Activated naive CD4-positive, alpha-beta T cell treated with anti-CD3 and anti-CD28 coated beads, Interleukin-2, amount 10 ng/mL, durations not matched to agents 7 days and 5 days (primary cell): ENCODE data around the gene ZNF185.

Source experiments
- CTCF ChIA-PET: fragments of 350-600 bp; sonication (Branson Sonifier 250); formaldehyde crosslinking; loops from one replicate; lab custom pipeline; 2021; ENCODE audit warnings: antibody characterized with exemption; lab: Charles Lee
- DNase-seq: peaks from one replicate; pipeline ENCODE4 v3.0.0-alpha.2; 2020
- H3K27ac Mint-ChIP-seq: one replicate; pipeline ENCODE4 v1.8.0; 2021; ENCODE audit warnings: mild to moderate bottlenecking, moderate library complexity, mixed read lengths
- H3K27me3 Mint-ChIP-seq: one replicate; pipeline ENCODE4 v1.8.0; 2021; ENCODE audit warnings: mild to moderate bottlenecking, mixed read lengths
- H3K36me3 Mint-ChIP-seq: one replicate; pipeline ENCODE4 v1.8.0; 2021; ENCODE audit warnings: mixed read lengths
- H3K4me1 Mint-ChIP-seq: one replicate; pipeline ENCODE4 v1.8.0; 2021; ENCODE audit warnings: mixed read lengths
- H3K4me3 Mint-ChIP-seq: one replicate; pipeline ENCODE4 v1.8.0; 2021; ENCODE audit warnings: mild to moderate bottlenecking, moderate library complexity, mixed read lengths
- H3K9me3 Mint-ChIP-seq: one replicate; pipeline ENCODE4 v1.8.0; 2021; ENCODE audit warnings: mixed read lengths

The ZNF185 gene

DNA sequence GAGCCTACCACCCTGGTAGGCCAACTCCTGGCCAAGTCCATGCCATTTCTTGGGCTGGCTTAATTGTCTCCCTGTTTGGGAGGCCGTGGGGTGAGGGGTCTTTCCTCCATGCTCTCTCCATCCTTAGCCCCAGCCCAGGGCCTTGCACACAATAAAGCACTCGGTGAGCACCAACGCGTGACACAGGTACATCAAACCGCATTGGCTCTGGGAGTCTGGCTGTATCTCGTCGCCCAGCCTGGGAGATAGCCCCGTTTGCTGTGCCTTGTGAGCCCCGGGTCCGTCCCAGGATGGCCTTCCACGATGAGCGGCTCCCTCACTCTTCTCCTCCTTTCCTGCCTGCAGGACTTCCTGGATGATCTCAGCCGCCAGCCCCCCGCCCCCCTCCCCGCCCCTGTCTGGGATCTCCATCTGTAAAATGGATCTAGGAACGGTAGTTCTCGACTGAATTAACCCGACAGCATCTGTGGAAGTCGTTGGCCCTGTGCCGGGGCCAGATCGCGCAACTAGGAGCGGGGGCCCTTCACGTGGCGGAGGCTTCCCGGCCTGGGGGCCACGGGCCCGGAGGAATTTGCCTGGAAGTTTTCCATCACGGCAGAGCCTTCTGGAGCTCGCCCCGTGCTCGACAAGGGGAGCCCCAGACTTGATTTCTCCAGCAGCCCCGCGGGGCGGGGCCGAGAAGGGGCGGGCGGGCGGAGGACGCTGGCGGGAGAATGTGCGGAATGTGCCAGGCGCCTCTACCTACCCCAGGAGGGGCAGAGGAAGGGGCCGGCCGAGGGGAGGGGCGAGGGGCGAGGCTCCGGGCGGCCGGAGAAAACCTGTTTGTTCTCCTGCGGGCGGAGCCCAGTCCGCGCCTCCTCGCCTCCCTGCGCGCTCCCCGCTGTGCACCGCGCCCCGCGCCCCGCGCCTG is at the start of gene ZNF185:
Gene ZNF185 (plus strand): TSS at position 846 of the 910 bp plus-strand sequence. CDS start 16,423 bp downstream, outside the sequence.
- Mint-ChIP-seq H3K36me3 (no peaks in the 10 kb centered on the region), H3K4me3 (no peak within 1 kb of the TSS), H3K27ac (no peak within 1 kb of the TSS), H3K4me1 (no peaks in the 10 kb centered on the region), H3K27me3 (peaks cover 62% of the 10 kb centered on the region), H3K9me3 (no peaks in the 10 kb centered on the region)
- CTCF ChIA-PET, result no interaction called here
- DNase-seq, result peak; percentile 21

DNA sequence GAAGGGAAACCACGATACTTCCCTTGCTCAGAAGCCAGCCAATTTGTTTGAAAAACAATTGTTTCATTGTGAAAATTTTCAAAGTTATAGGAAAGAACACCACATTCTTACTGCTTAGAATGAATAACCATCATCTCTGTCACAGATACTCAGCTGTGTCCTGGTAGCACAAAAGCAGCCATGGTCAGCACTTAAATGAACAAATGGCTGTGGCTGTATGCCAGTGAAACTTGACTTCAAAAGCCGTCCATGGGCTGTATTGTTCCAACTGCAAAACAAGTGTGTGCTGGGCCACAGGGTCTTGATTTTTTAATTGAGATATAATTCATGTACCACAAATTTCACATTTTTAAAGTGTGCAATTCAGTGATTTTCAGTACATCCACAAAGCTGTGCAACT is 47.4 kb upstream of the ZNF185 start:
- CTCF ChIA-PET, result no interaction called here
- no peaks in the 10 kb centered on the region for H3K9me3 Mint-ChIP-seq
- H3K27ac Mint-ChIP-seq, result no peak overlapping the region
- no peaks in the 10 kb centered on the region for H3K27me3 Mint-ChIP-seq
- no peak overlapping the region for H3K4me3 Mint-ChIP-seq
- H3K36me3 Mint-ChIP-seq, result peaks cover 40% of the 10 kb centered on the region
- no peak for DNase-seq
- peaks cover 35% of the 10 kb centered on the region for H3K4me1 Mint-ChIP-seq

DNA sequence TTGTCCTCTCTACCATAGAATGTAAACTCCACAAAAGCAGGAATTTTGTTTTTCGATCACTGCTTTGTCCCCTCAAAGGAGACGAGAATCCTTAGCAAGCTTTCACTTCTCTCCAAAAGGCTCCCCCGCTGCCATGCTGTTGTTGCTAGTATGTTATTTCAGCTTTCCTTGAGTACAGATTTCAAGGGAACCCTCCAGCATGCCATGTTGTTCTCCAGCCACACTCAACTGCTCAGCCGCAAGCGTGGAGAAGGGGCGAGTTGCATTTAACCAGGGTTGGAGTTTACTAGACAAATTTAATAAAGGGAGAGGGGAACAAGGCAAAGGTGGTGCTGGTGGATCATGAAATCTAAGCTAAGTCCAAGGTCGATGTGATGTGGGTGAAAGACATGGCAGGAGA is 43.9 kb upstream of the ZNF185 start:
- CTCF ChIA-PET, result no interaction called here
- H3K4me3 Mint-ChIP-seq, result no peak overlapping the region
- H3K27me3 Mint-ChIP-seq, result no peaks in the 10 kb centered on the region
- H3K9me3 Mint-ChIP-seq, result no peaks in the 10 kb centered on the region
- DNase-seq, result no peak
- H3K4me1 Mint-ChIP-seq, result peaks cover 35% of the 10 kb centered on the region
- peaks cover 33% of the 10 kb centered on the region for H3K36me3 Mint-ChIP-seq
- H3K27ac Mint-ChIP-seq, result no peak overlapping the region

DNA sequence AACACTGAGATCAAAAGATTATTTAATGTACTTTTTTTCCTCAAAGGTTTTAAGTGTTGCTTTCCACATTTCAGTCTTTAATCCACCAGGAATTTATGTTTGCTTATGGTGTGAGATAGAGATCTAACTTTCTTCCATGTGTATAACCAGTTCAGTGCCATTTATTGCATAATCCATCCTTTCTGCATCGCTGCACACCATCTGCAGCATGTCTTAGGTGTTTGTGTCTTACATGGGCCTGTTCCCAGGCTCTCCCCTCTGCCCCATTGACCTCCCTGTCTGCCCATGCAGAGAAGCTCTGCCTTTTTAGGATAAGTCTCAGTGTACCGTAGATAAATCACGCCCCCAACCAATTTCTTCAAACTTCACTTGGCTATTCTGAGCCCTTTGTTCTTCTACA is 36.8 kb upstream of the ZNF185 start:
- CTCF ChIA-PET, result no interaction called here
- Mint-ChIP-seq H3K27me3 (no peaks in the 10 kb centered on the region), H3K9me3 (no peaks in the 10 kb centered on the region), H3K4me1 (no peaks in the 10 kb centered on the region), H3K27ac (no peak overlapping the region), H3K36me3 (peaks cover 10% of the 10 kb centered on the region), H3K4me3 (no peak overlapping the region)
- DNase-seq, result no peak

DNA sequence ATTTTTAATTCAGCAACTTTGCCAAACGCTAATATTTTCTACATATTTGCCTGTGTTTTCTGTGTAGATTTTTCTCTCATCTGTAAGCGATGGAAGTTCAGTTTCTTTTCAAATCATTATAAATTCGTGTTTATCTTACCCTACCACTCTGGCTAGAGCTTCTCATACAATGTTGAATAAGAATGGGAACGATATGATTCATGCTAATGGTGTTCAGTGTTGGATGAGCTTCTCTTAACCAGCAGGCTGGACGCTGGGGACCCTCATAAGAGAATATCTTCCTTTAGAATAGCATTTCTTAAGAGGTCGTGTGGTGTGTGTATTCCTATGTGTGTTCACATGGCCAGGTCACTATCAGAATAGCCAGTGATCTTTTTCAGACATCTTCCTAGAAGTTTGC is 36.0 kb upstream of the ZNF185 start:
- Mint-ChIP-seq H3K27me3 (no peaks in the 10 kb centered on the region), H3K27ac (no peak overlapping the region), H3K4me1 (no peaks in the 10 kb centered on the region), H3K36me3 (peaks cover 10% of the 10 kb centered on the region), H3K4me3 (no peak overlapping the region), H3K9me3 (no peaks in the 10 kb centered on the region)
- no peak for DNase-seq
- CTCF ChIA-PET, result no interaction called here

DNA sequence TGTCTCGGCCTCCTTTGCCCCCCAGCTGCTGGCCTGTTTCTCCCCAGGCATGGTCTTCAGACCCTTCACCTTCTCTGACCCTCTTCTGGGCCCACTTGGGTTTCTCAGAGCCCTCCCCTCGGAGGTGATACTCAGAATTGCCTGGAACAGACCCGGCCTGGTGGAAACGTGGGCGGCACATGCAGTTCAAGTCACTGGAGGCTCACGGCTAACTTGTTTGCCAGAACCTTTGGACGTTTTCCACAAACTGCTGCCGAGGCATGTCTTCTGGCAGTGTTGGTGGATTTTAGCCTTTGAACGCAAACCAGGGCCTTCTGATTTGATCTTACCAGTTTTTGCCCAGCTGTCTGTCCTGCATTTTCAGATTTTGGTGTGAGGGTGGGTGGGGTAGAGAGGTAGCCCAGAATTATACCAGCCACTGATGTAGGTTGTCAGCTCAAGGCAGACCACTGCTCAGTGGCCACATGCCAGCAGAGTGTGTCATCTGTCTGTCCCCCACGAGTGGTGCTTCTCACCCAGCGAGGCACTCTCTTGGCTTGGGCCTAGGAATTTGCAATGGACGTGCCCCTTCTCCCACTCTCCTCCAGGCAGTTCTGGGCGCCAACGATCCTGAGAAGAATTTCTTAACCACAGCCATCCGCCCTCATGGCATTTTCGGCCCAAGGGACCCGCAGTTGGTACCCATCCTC is 32.5 kb upstream of the ZNF185 start:
- Mint-ChIP-seq H3K9me3 (no peaks in the 10 kb centered on the region), H3K4me3 (no peak overlapping the region), H3K27me3 (no peaks in the 10 kb centered on the region), H3K36me3 (peaks cover 20% of the 10 kb centered on the region), H3K4me1 (no peaks in the 10 kb centered on the region), H3K27ac (no peak overlapping the region)
- no peak for DNase-seq
- CTCF ChIA-PET, result no interaction called here

DNA sequence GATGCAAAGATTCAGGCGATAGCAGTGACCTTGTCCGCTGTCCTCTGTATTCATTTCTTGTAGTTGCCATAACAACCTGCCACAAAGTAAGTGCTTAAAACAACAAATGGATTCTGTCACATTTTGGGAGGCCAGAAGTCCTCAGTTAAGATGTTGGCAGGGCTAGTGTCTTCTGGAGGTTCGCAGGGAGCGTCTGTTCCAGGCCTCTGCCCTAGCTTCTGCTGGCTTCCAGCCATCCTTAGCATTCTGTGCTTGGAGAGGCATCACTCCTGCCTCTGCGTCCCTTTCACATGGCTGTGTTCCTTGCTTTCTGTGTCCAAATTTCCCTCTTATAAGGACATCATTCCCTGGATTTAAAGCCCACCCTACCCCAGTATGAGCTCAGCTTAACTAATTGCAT is 31.5 kb upstream of the ZNF185 start:
- Mint-ChIP-seq H3K9me3 (no peaks in the 10 kb centered on the region), H3K27ac (no peak overlapping the region)

DNA sequence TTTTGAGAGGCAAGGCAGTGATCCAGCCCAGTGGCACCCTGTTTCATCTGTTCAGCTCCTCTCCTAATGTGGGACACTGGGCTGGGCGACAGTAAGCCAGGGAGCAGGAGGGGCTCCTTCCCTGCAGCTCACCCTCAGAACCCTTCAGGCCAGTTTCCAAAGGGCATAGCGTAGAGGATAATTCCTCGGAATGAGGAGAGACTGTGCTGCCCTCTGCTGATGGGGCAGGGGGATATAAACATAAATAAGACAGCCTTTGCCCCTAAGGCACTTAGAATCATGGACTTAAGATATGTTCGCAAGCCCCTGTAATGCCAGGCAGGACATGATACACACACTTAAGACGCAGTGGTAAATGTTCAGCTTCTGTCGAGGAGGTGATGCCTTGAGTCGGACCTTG is 27.9 kb upstream of the ZNF185 start:
- Mint-ChIP-seq H3K4me1 (peaks cover 11% of the 10 kb centered on the region), H3K36me3 (peaks cover 14% of the 10 kb centered on the region), H3K9me3 (no peaks in the 10 kb centered on the region), H3K4me3 (no peak overlapping the region), H3K27ac (no peak overlapping the region), H3K27me3 (no peaks in the 10 kb centered on the region)
- DNase-seq, result no peak
- CTCF ChIA-PET, result no interaction called here

More for the DNA sequence above, 31.5 kb upstream of the ZNF185 start:
- peaks cover 18% of the 10 kb centered on the region for H3K36me3 Mint-ChIP-seq
- no peaks in the 10 kb centered on the region for H3K27me3 Mint-ChIP-seq
- CTCF ChIA-PET, result no interaction called here
- no peak overlapping the region for H3K4me3 Mint-ChIP-seq
- no peak for DNase-seq
- H3K4me1 Mint-ChIP-seq, result no peaks in the 10 kb centered on the region

DNA sequence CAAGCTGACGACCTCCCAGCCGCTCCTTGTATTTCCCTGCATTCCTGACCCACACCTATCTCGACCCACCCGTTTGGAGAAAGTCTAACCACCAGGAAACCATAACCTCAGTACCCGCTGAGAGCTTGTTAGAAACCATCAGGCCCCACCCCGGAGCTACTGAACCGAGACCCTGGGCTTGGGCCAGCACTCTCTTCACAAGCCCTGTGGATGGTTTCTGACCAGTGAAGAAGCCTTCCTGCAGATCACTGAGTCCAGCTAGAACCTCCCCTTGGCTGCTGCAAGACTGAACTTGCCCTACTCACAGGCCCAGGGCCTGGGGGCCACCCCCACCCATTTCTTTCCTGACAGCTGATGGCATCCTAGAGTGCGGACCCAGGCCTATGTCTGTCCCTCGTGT is 26.6 kb upstream of the ZNF185 start:
- H3K4me3 Mint-ChIP-seq, result no peak overlapping the region
- DNase-seq, result no peak
- H3K4me1 Mint-ChIP-seq, result peaks cover 11% of the 10 kb centered on the region
- CTCF ChIA-PET, result no interaction called here
- H3K9me3 Mint-ChIP-seq, result no peaks in the 10 kb centered on the region
- no peaks in the 10 kb centered on the region for H3K27me3 Mint-ChIP-seq
- H3K27ac Mint-ChIP-seq, result no peak overlapping the region
- H3K36me3 Mint-ChIP-seq, result peaks cover 14% of the 10 kb centered on the region

DNA sequence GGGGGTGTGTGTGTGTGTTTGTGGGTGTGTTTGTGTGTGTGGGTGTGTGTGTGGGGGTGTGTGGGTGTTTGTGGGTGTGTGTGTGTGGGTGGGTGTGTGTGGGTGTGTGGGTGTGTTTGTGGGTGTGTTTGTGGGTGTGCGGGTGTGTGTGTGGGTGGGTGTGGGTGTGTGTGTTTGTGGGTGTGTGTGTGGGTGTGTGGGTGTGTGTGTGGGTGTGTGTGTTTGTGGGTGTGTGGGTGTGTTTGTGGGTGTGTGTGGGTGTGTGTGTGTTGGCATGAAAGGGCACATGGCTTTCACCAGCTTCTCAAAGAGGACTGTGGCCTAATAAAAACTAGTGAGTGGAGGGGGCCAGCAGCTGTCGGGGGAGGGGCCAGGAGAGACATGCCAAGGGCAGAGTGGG is 25.3 kb upstream of the ZNF185 start:
- peaks cover 14% of the 10 kb centered on the region for H3K36me3 Mint-ChIP-seq
- H3K4me1 Mint-ChIP-seq, result peaks cover 11% of the 10 kb centered on the region
- no peak overlapping the region for H3K4me3 Mint-ChIP-seq
- CTCF ChIA-PET, result no interaction called here
- no peak for DNase-seq
- no peaks in the 10 kb centered on the region for H3K9me3 Mint-ChIP-seq
- no peaks in the 10 kb centered on the region for H3K27me3 Mint-ChIP-seq
- H3K27ac Mint-ChIP-seq, result no peak overlapping the region

DNA sequence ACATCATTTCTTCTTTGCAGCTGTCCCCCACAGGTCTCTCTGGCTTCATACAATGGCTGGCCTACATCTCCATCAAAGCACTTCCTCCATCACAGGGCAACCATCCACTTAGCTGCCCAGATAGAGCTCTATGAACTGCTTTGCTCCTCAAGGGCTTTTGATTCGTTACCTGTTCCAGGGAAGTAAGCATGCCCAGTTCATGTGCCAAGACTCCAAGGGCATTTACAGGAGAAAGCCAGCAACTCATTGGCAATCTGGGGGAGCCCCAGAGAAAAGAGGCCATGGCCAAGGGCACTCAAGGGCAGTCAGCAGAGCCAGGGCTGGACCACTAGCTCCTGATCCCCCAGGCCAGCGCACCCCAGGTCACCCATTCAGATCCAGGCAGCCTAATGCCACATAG is 24.5 kb upstream of the ZNF185 start:
- Mint-ChIP-seq H3K9me3 (no peaks in the 10 kb centered on the region), H3K4me1 (peaks cover 11% of the 10 kb centered on the region), H3K27ac (no peak overlapping the region), H3K4me3 (no peak overlapping the region), H3K27me3 (no peaks in the 10 kb centered on the region), H3K36me3 (peaks cover 13% of the 10 kb centered on the region)
- no peak for DNase-seq
- CTCF ChIA-PET, result no interaction called here

DNA sequence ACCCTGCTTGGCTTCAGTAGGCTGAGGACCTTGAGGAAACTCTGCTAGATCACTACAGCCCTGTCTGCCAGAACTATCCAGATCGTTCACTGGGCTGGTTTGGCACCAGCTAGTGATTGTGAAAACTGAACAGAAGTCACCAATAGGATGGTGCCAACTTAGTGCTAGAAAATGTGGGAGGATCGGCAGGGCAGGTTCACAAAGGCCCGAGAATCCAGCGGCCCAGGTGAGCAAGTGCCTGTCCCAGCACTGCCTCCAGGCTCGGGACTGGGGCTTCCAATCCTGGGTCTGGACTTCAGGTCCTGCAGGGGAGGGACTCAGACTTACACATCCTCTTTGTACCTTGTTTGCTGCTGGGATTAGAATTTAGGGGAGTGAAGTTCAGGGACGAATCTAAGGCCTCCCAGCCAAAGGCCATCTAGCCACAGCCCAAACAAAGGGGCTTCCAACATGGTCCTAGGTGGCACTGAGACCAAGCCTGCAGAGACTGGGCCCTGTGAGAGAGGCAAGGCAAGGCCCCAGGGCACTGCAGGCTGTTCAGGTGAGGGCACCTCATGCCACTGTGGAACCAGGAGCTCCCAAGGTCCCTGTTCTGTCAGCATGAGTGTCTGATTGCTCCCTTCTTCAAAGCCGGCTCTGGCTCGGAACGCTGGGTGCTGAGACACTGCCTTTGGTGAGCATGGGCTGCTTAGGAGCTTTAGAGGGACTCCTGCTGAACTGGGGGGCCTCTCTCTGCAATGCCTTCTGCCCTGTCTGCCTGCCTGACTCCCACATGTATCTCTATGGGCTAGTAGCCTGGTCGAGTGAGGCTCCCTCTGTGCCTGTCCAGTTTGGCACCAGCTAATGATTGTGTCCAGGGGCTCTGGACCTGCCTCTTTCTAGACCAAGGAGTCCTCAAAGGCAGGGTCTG is 20.7 kb upstream of the ZNF185 start:
- H3K36me3 Mint-ChIP-seq, result no peaks in the 10 kb centered on the region
- CTCF ChIA-PET, result no interaction called here
- no peaks in the 10 kb centered on the region for H3K27me3 Mint-ChIP-seq
- DNase-seq, result no peak
- H3K4me3 Mint-ChIP-seq, result no peak overlapping the region
- H3K9me3 Mint-ChIP-seq, result no peaks in the 10 kb centered on the region
- H3K4me1 Mint-ChIP-seq, result peaks cover 4% of the 10 kb centered on the region
- H3K27ac Mint-ChIP-seq, result no peak overlapping the region

DNA sequence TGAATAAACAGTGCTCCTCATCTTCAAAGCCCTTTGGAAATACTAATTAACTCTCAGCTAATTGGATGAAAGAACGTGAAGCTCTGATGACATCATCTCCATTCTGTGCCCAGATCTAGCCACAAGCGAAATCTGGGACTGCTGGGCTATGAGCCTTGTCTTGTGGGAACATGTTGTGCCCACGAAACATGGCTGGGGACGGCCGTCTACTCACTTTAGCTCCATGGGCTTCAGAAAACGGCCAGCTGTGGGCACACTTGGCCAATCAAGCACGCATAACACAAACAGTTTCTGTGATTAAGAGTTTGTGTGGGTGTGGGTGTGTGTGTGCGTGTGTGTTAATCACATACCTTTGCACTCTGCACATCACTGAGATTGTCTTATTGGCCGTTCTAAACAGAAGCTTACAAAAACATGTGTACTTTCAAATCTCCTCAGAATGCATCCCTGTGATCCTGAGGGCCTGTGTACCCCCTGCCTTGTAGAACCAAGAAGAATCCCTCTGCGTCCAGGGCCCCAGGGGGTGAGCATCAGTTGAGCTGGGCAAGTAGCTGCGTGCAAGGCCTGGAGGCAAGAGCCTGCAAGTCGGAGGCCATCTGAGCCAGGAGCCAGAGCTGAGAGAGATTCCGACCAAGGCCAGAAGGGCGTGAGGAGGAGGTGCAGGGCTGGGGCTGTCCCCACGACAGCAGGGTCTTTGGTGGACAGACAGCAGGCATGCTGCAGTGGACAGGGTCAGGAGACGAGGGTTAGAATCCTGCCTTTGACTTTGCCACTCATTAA is 18.7 kb upstream of the ZNF185 start:
- H3K27me3 Mint-ChIP-seq, result peaks cover 4% of the 10 kb centered on the region
- no peak overlapping the region for H3K27ac Mint-ChIP-seq
- no peaks in the 10 kb centered on the region for H3K4me1 Mint-ChIP-seq
- no peaks in the 10 kb centered on the region for H3K9me3 Mint-ChIP-seq
- no peak for DNase-seq
- H3K36me3 Mint-ChIP-seq, result no peaks in the 10 kb centered on the region
- H3K4me3 Mint-ChIP-seq, result no peak overlapping the region
- CTCF ChIA-PET, result no interaction called here
